K562 (cell line): Measurements from ENCODE around the gene ARHGAP22.

ENCODE experiments used
- BMI1 ChIP-seq: fragments of 150-350 bp; IDR thresholded peaks from 2 replicates; pipeline ENCODE4 v1.6.1; 2014; ENCODE audit warnings: low read length
- CTCF ChIP-seq, 3 experiments: IDR thresholded peaks in 2 of 3; conservative IDR thresholded peaks in 1 of 3; 2 replicates each; pipeline ENCODE4 v1.5.1; 2011 to 2012; ENCODE audit warnings: low read length in 3 of 3, mild to moderate bottlenecking in 3 of 3, control low read depth in 2 of 3, improper control_type of control experiment in 1 of 3, inconsistent platforms in 1 of 3, low read depth in 1 of 3, mixed read lengths in 1 of 3, moderate library complexity in 1 of 3; ENCODE audit not compliant: insufficient read depth in 2 of 3
- FOS ChIP-seq: IDR thresholded peaks from 3 replicates; pipeline ENCODE4 v1.6.1; 2011; ENCODE audit not compliant: insufficient read length; ENCODE audit errors: extremely low read depth
- FOXP4 ChIP-seq: sonication (generic); formaldehyde crosslinking; IDR thresholded peaks from 2 replicates; pipeline ENCODE4 v1.8.0; 2022; ENCODE audit warnings: mild to moderate bottlenecking, missing genetic modification reagents, borderline replicate concordance
- KAT8 ChIP-seq: fragments of 450-650 bp; IDR thresholded peaks from 2 replicates; pipeline ENCODE4 v1.6.1; 2016; ENCODE audit warnings: low read depth, mild to moderate bottlenecking
- NRF1 ChIP-seq, 2 experiments: fragments of 450-650 bp; IDR thresholded peaks in 1 of 2; conservative IDR thresholded peaks in 1 of 2; 2 replicates each; pipeline ENCODE4 v1.6.1; 2014; ENCODE audit warnings: mild to moderate bottlenecking in 2 of 2
- POLR2AphosphoS2 ChIP-seq: IDR thresholded peaks from 2 replicates; pipeline ENCODE4 v1.6.1; 2012; ENCODE audit warnings: low read length, improper control_type of control experiment
- POLR2AphosphoS5 ChIP-seq: IDR thresholded peaks from 2 replicates; pipeline ENCODE4 v1.6.1; 2011; ENCODE audit warnings: mild to moderate bottlenecking, low read depth, low read length, moderate library complexity; ENCODE audit not compliant: control insufficient read depth, insufficient read depth
- REST ChIP-seq, 2 experiments: fragments of 450-650 bp; formaldehyde crosslinking in 1 of 2; IDR thresholded peaks; 2 replicates each; pipeline versions ENCODE4 v1.4.0 to v1.6.1; 2014 to 2020; ENCODE audit warnings: mild to moderate bottlenecking in 2 of 2, borderline replicate concordance in 1 of 2, low read depth in 1 of 2
- RNF2 ChIP-seq: sonication (generic); IDR thresholded peaks from 2 replicates; pipeline ENCODE4 v1.6.1; 2016
- ZNF224 ChIP-seq: sonication (generic); formaldehyde crosslinking; IDR thresholded peaks from 2 replicates; pipeline ENCODE4 v1.8.0; 2022; ENCODE audit warnings: mild to moderate bottlenecking, missing genetic modification reagents
- ZNF3 ChIP-seq: fragments of 250-450 bp; sonication (Bioruptor Pico); IDR thresholded peaks from 2 replicates; pipeline ENCODE4 v1.5.0; 2021; ENCODE audit warnings: mild to moderate bottlenecking, moderate library complexity
- ZNF764 ChIP-seq: fragments of 250-450 bp; sonication (Bioruptor Pico); IDR thresholded peaks from 2 replicates; pipeline ENCODE4 v1.4.0; 2020; ENCODE audit warnings: low read depth, mild to moderate bottlenecking, moderate library complexity

- TF ChIP-seq POLR2AphosphoS2: no peak
- TF ChIP-seq CTCF (IDR thresholded peaks at IDR 0.05 in 2 of 3, conservative IDR thresholded peaks at IDR 0.05 in 1 of 3; ENCODE audit: insufficient read depth in 2 of 3, low read depth in 1 of 3, low read length in 3 of 3): no peak
- no peak for TF ChIP-seq BMI1
- TF ChIP-seq KAT8: no peak
- no peak for TF ChIP-seq ZNF224 (CRISPR knock-in tag)
- no peak for TF ChIP-seq POLR2AphosphoS5
- no peak for TF ChIP-seq ZNF764
- TF ChIP-seq FOS: no peak
- TF ChIP-seq RNF2: no peak
- TF ChIP-seq FOXP4 (CRISPR knock-in tag): no peak
- TF ChIP-seq NRF1 (conservative IDR thresholded peaks at IDR 0.05 in 1 of 2, IDR thresholded peaks at IDR 0.05 in 1 of 2): no peak
- no peak for TF ChIP-seq ZNF3
- TF ChIP-seq REST (IDR thresholded peaks at IDR 0.05; ENCODE audit: borderline replicate concordance): no peak
- no peak for TF ChIP-seq REST (CRISPR knock-in tag; IDR thresholded peaks at IDR 0.05; ENCODE audit: low read depth)
These were observed 156.1 kb downstream of the ARHGAP22 start for GRCh38 chr10:48448796-48449195.
